Fibroblast of lung (primary cell): Measurements from ENCODE around the gene SYTL1.

Source experiments
- EZH2 ChIP-seq: IDR thresholded peaks from 2 replicates; pipeline ENCODE4 v1.5.1; 2012; ENCODE audit warnings: low read length, control low read depth, mild to moderate bottlenecking; ENCODE audit errors: missing control alignments
- TF ChIP-seq, protein P1 (sequence below), 2 donors: IDR thresholded peaks in 1 of 2; conservative IDR thresholded peaks in 1 of 2; 1 replicate in 1 of 2; 2 replicates in 1 of 2; pipeline ENCODE4 v1.5.1; 2011 to 2012; ENCODE audit warnings: low read length in 2 of 2, control low read depth in 1 of 2, inconsistent platforms in 1 of 2, low read depth in 1 of 2, mild to moderate bottlenecking in 1 of 2

GRCh38 chr1:27301052-27301422 is 40.8 kb upstream of the SYTL1 start:
- TF ChIP-seq, protein P1, sequence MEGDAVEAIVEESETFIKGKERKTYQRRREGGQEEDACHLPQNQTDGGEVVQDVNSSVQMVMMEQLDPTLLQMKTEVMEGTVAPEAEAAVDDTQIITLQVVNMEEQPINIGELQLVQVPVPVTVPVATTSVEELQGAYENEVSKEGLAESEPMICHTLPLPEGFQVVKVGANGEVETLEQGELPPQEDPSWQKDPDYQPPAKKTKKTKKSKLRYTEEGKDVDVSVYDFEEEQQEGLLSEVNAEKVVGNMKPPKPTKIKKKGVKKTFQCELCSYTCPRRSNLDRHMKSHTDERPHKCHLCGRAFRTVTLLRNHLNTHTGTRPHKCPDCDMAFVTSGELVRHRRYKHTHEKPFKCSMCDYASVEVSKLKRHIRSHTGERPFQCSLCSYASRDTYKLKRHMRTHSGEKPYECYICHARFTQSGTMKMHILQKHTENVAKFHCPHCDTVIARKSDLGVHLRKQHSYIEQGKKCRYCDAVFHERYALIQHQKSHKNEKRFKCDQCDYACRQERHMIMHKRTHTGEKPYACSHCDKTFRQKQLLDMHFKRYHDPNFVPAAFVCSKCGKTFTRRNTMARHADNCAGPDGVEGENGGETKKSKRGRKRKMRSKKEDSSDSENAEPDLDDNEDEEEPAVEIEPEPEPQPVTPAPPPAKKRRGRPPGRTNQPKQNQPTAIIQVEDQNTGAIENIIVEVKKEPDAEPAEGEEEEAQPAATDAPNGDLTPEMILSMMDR (conservative IDR thresholded peaks at IDR 0.05 in 1 of 2, IDR thresholded peaks at IDR 0.05 in 1 of 2; ENCODE audit: low read depth in 1 of 2, low read length in 2 of 2) = no peak
- TF ChIP-seq EZH2 = no peak
